Naive thymus-derived CD4-positive, alpha-beta T cell (primary cell): ENCODE measurements around the gene NCOR1. TPM values are rescaled to one million over a fixed set of nuclear protein-coding genes. Genes with fewer than 3 reads are reported as not detected.

Experiments
- ATAC-seq: fragments of 150-1000 bp; cut with Tn5 transposase; 2 replicates; pipeline ENCODE4 v1.10.0; 2021; ENCODE audit warnings: mild to moderate bottlenecking, moderate library complexity
- CTCF ChIA-PET: fragments of 350-600 bp; sonication (Branson Sonifier 250); formaldehyde crosslinking; loops from one replicate; lab custom pipeline; 2021; ENCODE audit warnings: antibody characterized with exemption; lab: Charles Lee
- POLR2A ChIA-PET: fragments of 350-600 bp; sonication (Branson Sonifier 250); formaldehyde crosslinking; loops from one replicate; lab custom pipeline; 2021; ENCODE audit warnings: antibody characterized with exemption, inconsistent platforms; lab: Charles Lee
- DNase-seq, 9 donors: peaks; one replicate each; pipeline versions ENCODE4 v3.0.0 to v3.0.0-alpha.2; 2020 to 2022; ENCODE audit warnings: mixed read lengths in 1 of 9
- H3K27ac ChIP-seq: one replicate; pipeline ENCODE4 v1.7.0; 2013; ENCODE audit warnings: mild to moderate bottlenecking, low read depth, low read length, moderate library complexity
- H3K27me3 ChIP-seq, 2 donors: one replicate each; pipeline ENCODE4 v1.7.0; 2013; ENCODE audit warnings: low read length in 2 of 2, mild to moderate bottlenecking in 2 of 2, moderate library complexity in 2 of 2; ENCODE audit not compliant: control insufficient read depth in 2 of 2, insufficient read depth in 2 of 2
- H3K36me3 ChIP-seq, 3 experiments: 1 replicate in 2 of 3; 2 replicates in 1 of 3; pipeline ENCODE4 v1.7.0; 2013; ENCODE audit warnings: low read length in 3 of 3, mild to moderate bottlenecking in 3 of 3, moderate library complexity in 1 of 3; ENCODE audit not compliant: insufficient read depth in 3 of 3, control insufficient read depth in 2 of 3
- H3K4me1 ChIP-seq, 2 donors: one replicate each; pipeline ENCODE4 v1.7.0; 2013; ENCODE audit warnings: low read length in 2 of 2, mild to moderate bottlenecking in 2 of 2, moderate library complexity in 1 of 2; ENCODE audit not compliant: control insufficient read depth in 2 of 2, insufficient read depth in 2 of 2
- H3K4me3 ChIP-seq: 2 replicates; pipeline ENCODE4 v1.7.0; 2013; ENCODE audit warnings: mild to moderate bottlenecking, low read length
- H3K9me3 ChIP-seq, 3 experiments: 1 replicate in 2 of 3; 2 replicates in 1 of 3; pipeline ENCODE4 v1.7.0; 2013; ENCODE audit warnings: low read length in 3 of 3; ENCODE audit not compliant: control insufficient read depth in 2 of 3
- H3K27ac Mint-ChIP-seq, 9 donors: one replicate each; pipeline ENCODE4 v1.8.0; 2020 to 2022; ENCODE audit warnings: mixed read lengths in 9 of 9, mild to moderate bottlenecking in 8 of 9, moderate library complexity in 5 of 9, inconsistent platforms in 2 of 9
- H3K27me3 Mint-ChIP-seq, 5 donors: one replicate each; pipeline ENCODE4 v1.8.0; 2021 to 2022; ENCODE audit warnings: mixed read lengths in 5 of 5, mild to moderate bottlenecking in 1 of 5
- H3K36me3 Mint-ChIP-seq, 5 donors: one replicate each; pipeline ENCODE4 v1.8.0; 2020 to 2022; ENCODE audit warnings: mixed read lengths in 5 of 5, mild to moderate bottlenecking in 3 of 5, inconsistent platforms in 1 of 5
- H3K4me1 Mint-ChIP-seq, 7 donors: one replicate each; pipeline ENCODE4 v1.8.0; 2020 to 2022; ENCODE audit warnings: mixed read lengths in 7 of 7, mild to moderate bottlenecking in 3 of 7, inconsistent platforms in 1 of 7
- H3K4me3 Mint-ChIP-seq, 10 donors: one replicate each; pipeline ENCODE4 v1.8.0; 2020 to 2022; ENCODE audit warnings: mild to moderate bottlenecking in 10 of 10, mixed read lengths in 10 of 10, moderate library complexity in 6 of 10, inconsistent platforms in 2 of 10
- H3K9me3 Mint-ChIP-seq, 11 donors: one replicate each; pipeline ENCODE4 v1.8.0; 2020 to 2022; ENCODE audit warnings: mixed read lengths in 11 of 11, mild to moderate bottlenecking in 4 of 11, inconsistent platforms in 1 of 11, moderate library complexity in 1 of 11
- intact Hi-C, 2 donors: fragments of 100-400 bp; cut with micrococcal nuclease; formaldehyde crosslinking; loops; one replicate each; pipeline ENCODE4 v1.15.1; 2023
- polyA plus RNA-seq, 2 donors: library from polyadenylated mRNA; unstranded; fragments of 300-500 nt; fragmentation: Illumina TruSeq; gene quantifications; one replicate each; pipeline ENCODE4 v1.2.3, GENCODE V29; 2021
- total RNA-seq, 6 experiments: library from RNA in 5 of 6; stranded (reverse) in 5 of 6; gene quantifications; 1 replicate in 5 of 6; 2 replicates in 1 of 6; pipeline ENCODE4 v1.2.3 and lab custom pipeline; 2021 to 2026

Gene NCOR1
- total and polyA plus RNA-seq, 7 experiments from 2014 or later, result 75.8 to 169 (median 149) TPM

DNA sequence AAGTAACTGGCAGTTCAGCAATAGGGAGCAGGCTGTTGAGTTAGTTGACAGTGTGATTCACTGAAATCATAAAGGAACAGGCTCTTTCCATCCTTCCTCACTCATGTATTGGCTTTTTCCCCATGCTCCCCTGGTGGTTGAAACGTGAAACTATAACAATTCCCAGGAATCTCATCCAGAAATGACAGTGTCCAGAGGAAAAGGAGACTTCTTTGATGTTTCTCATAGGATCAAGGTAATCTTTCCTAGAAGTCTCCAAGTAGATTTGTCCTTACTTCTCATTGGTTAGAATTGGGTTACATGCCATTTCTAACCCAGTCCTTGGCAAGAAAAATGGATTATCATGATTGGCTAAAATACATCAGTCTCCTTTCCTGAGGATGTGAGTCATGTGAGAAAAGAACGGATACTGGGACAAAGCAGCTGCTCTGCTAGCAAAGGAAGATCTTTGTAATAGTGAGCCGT is 201.4 kb downstream of the NCOR1 start:
- Mint-ChIP-seq H3K27ac (peak overlapping the region in 3 of 9 donors; percentile 9 to 34 (median 19)), H3K9me3 (no peaks in the 10 kb centered on the region), H3K4me3 (no peak overlapping the region), H3K4me1 (peaks cover 7 to 30% (median 15%) of the 10 kb centered on the region in 7 donors), H3K27me3 (no peaks in the 10 kb centered on the region), H3K36me3 (peaks cover 3 to 42% (median 23%) of the 10 kb centered on the region in 5 donors)
- intact Hi-C loops, result no loop called here
- no peak for ATAC-seq
- POLR2A ChIA-PET, result interaction anchor here (0.5 to 0.7 kb wide), 2 partner anchors 9 to 36 kb away, joined by 3 to 4 read pairs; no protein-coding TSS in a partner anchor
- Histone ChIP-seq H3K9me3 (no peaks in the 10 kb centered on the region), H3K4me3 (no peak overlapping the region), H3K36me3 (peaks cover 7 to 26% (median 22%) of the 10 kb centered on the region in 3 experiments), H3K27ac (no peak overlapping the region), H3K4me1 (no peaks in the 10 kb centered on the region), H3K27me3 (no peaks in the 10 kb centered on the region)
- CTCF ChIA-PET, result no interaction called here
- no peak for DNase-seq

DNA sequence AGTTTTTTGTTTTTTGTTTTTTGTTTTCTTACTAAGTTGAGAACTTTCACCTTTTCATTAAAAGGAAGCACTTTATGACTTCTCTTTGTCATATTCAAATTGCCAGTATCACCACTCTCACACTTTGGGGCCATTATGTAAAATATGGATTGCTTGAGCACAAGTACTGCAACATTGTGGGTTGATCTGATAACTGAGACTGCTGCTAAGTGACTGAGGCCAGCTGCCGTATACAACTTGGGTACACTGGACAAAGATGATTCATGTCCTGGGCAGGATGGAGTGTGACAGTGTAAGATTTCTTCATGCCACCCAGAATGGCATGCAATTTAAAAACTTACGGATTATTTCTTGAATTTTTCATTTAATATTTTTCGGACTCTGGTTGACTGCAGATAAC is 207.9 kb downstream of the NCOR1 start:
- Mint-ChIP-seq H3K4me3 (no peak overlapping the region), H3K36me3 (peaks cover 21 to 58% (median 50%) of the 10 kb centered on the region in 5 donors), H3K4me1 (peaks cover 13 to 38% (median 24%) of the 10 kb centered on the region in 7 donors), H3K9me3 (peaks cover 0 to 2% (median 0%) of the 10 kb centered on the region in 11 donors), H3K27me3 (no peaks in the 10 kb centered on the region), H3K27ac (peak overlapping the region in 2 of 9 donors; percentile 5 to 26)
- H3K9me3 ChIP-seq, result no peaks in the 10 kb centered on the region
- POLR2A ChIA-PET, result no interaction called here
- DNase-seq, result no peak
- intact Hi-C loops, result loop anchor here in 1 of 2 donors (10.0 kb wide), 1 partner anchor 1703 kb away; the partner anchor contains the start of gene HS3ST3B1
- H3K27ac ChIP-seq, result no peak overlapping the region
- ATAC-seq, result no peak
- peaks cover 12 to 65% (median 34%) of the 10 kb centered on the region in 3 experiments for H3K36me3 ChIP-seq
- CTCF ChIA-PET, result interaction anchor here (0.5 kb wide), 1 partner anchor 9 kb away, joined by 3 read pairs; no protein-coding TSS in a partner anchor
- no peak overlapping the region for H3K4me3 ChIP-seq
- H3K27me3 ChIP-seq, result no peaks in the 10 kb centered on the region
- no peaks in the 10 kb centered on the region for H3K4me1 ChIP-seq

DNA sequence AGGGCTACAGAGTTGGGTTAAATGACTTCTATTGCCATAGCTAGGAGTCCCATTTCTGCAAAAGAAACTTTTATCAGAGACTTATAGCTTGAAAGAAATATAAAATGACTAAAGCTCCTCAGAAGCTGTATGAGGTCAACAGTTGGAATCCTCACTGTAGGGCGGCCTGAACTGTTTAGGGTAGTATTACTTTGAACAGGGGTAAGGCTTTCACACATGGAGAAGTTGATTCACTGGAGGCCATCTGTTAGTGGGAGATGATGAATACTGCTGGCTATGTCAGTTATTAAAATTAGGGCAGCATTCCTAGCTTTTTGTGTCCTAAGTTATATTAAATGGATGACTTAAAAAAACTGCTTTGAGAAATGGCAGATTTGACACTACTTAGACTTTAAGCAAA is 209.7 kb downstream of the NCOR1 start:
- intact Hi-C loops, result loop anchor here in 1 of 2 donors (10.0 kb wide), 1 partner anchor 1701 kb away; the partner anchor contains the start of gene HS3ST3B1
- Histone ChIP-seq H3K4me1 (peaks cover 9 to 10% of the 10 kb centered on the region in 2 donors), H3K36me3 (peaks cover 12 to 77% (median 37%) of the 10 kb centered on the region in 3 experiments), H3K27ac (no peak overlapping the region), H3K4me3 (no peak overlapping the region), H3K27me3 (no peaks in the 10 kb centered on the region), H3K9me3 (no peaks in the 10 kb centered on the region)
- Mint-ChIP-seq H3K4me3 (no peak overlapping the region), H3K36me3 (peaks cover 25 to 68% (median 45%) of the 10 kb centered on the region in 5 donors), H3K9me3 (peaks cover 0 to 5% (median 0%) of the 10 kb centered on the region in 11 donors), H3K27me3 (no peaks in the 10 kb centered on the region), H3K4me1 (peaks cover 22 to 49% (median 29%) of the 10 kb centered on the region in 7 donors), H3K27ac (peak overlapping the region in 2 of 9 donors; percentile 23 to 80)
- ATAC-seq (no peak), DNase-seq (no peak)
- ChIA-PET CTCF (no interaction called here), POLR2A (interaction anchor here (1.2 kb wide), 1 partner anchor 8 kb away, joined by 3 read pairs; no protein-coding TSS in a partner anchor)

DNA sequence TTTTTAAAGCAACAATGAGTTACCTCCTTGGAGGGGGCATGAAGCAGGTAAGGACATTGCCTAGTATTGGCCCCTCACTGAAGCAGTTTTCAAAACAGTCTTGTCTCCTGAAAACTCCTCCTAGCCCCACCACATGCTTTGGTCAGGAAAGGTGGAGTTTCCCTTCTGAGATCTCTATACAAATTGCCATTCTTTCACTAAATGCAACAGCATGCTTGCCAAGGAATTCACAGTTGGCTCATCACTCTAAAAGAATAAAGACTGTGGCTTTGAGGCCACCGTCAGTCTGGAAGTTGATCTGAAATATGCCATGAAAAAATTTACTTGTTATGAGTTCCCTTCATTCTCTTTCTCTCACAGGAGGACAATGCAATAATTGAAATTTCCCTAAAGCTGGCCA is 211.5 kb downstream of the NCOR1 start:
- ChIA-PET CTCF (no interaction called here), POLR2A (no interaction called here)
- intact Hi-C loops, result loop anchor here in 1 of 2 donors (10.0 kb wide), 1 partner anchor 1699 kb away; the partner anchor contains the start of gene HS3ST3B1
- Histone ChIP-seq H3K36me3 (peaks cover 12 to 71% (median 29%) of the 10 kb centered on the region in 3 experiments), H3K4me1 (peaks cover 11 to 16% of the 10 kb centered on the region in 2 donors), H3K27ac (no peak overlapping the region), H3K9me3 (no peaks in the 10 kb centered on the region), H3K27me3 (no peaks in the 10 kb centered on the region), H3K4me3 (no peak overlapping the region)
- Mint-ChIP-seq H3K4me3 (no peak overlapping the region), H3K9me3 (peaks cover 0 to 6% (median 0%) of the 10 kb centered on the region in 11 donors), H3K27ac (peak overlapping the region in 2 of 9 donors; percentile 17 to 56), H3K36me3 (peaks cover 24 to 69% (median 43%) of the 10 kb centered on the region in 5 donors), H3K4me1 (peaks cover 27 to 51% (median 35%) of the 10 kb centered on the region in 7 donors), H3K27me3 (no peaks in the 10 kb centered on the region)
- DNase-seq (no peak), ATAC-seq (no peak)

DNA sequence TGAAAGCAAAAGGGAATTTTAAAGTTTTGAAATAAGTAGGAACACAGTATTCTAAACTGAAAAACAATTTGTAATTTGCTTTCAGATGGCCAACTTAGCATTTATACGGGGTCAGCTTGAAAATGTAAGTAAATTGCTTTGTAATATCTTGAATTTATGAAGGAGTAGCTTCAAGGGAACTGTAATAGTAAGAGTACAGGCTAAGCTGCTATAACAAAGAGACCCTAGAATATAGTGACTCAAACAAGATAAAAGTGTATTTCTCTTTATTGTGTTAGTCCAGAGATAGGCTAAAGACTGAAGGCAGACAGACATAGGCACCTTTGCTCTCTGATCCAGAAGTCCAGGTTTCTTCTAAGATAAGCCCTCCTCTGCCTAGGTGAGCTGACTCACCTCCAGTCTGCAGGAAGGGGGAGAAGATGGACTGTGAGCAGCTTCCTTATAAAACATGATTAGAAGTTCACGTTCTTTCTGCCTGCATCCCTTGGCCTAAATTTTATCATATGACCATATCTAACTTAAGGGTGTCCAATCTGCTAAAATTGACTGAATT is 212.6 kb downstream of the NCOR1 start:
- intact Hi-C loops, result loop anchor here in 1 of 2 donors (10.0 kb wide), 1 partner anchor 1698 kb away; the partner anchor contains the start of gene HS3ST3B1
- peaks cover 20 to 46% (median 34%) of the 10 kb centered on the region in 7 donors for H3K4me1 Mint-ChIP-seq
- Histone ChIP-seq H3K36me3 (peaks cover 12 to 61% (median 29%) of the 10 kb centered on the region in 3 experiments), H3K27ac (no peak overlapping the region), H3K4me1 (peaks cover 11 to 16% of the 10 kb centered on the region in 2 donors), H3K9me3 (no peaks in the 10 kb centered on the region), H3K4me3 (no peak overlapping the region), H3K27me3 (no peaks in the 10 kb centered on the region)
- H3K36me3 Mint-ChIP-seq, result peaks cover 13 to 58% (median 33%) of the 10 kb centered on the region in 5 donors
- peaks cover 0 to 6% (median 0%) of the 10 kb centered on the region in 11 donors for H3K9me3 Mint-ChIP-seq
- ChIA-PET POLR2A (interaction anchor here (0.9 kb wide), 1 partner anchor 9 kb away, joined by 3 read pairs; no protein-coding TSS in a partner anchor), CTCF (no interaction called here)
- H3K27me3 Mint-ChIP-seq, result no peaks in the 10 kb centered on the region
- peak overlapping the region in 1 of 9 donors; percentile 43 for H3K27ac Mint-ChIP-seq
- H3K4me3 Mint-ChIP-seq, result peak overlapping the region in 1 of 10 donors; percentile 94
- DNase-seq (no peak), ATAC-seq (no peak)

DNA sequence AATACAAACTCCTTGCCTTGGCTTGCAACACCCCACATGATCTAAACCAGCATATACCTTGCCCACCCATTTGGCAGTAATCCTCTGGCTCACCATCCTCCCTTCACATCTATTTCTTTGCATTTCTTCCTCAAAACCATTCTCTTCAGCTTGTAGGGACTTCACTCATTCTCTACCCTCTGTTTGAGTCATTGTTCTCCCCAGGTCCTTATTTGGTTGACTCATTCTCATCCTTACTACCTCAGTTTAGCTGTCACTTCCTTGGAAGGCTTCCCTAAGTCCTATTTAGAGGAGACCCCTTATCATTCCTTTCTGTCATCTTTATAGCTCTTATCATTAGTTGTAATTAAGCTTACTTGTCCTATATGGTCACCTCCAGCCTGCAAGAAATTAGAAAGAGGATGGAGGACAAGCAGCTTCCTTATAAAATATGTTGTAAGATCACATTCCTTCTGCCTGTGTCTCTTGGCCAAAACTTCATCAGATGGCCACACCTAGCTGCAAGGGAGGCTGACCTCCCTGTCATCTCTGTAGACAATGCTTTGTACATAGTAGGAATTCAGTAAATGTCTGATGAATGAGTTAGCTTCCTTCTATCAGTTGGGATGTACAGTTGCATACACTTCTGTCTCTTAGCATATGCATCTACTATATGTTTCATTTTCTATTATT is 214.0 kb downstream of the NCOR1 start:
- no peak for ATAC-seq
- H3K4me3 ChIP-seq, result no peak overlapping the region

More for the DNA sequence above, 214.0 kb downstream of the NCOR1 start:
- H3K27me3 ChIP-seq, result no peaks in the 10 kb centered on the region
- Mint-ChIP-seq H3K9me3 (peaks cover 0 to 6% (median 0%) of the 10 kb centered on the region in 11 donors), H3K27me3 (no peaks in the 10 kb centered on the region), H3K4me1 (peaks cover 22 to 46% (median 36%) of the 10 kb centered on the region in 7 donors), H3K4me3 (peak overlapping the region; percentile 81 to 96 (median 92)), H3K27ac (peak overlapping the region; percentile 66 to 96 (median 93)), H3K36me3 (peaks cover 12 to 51% (median 28%) of the 10 kb centered on the region in 5 donors)
- DNase-seq, result no peak
- POLR2A ChIA-PET, result no interaction called here
- peaks cover 12 to 48% (median 26%) of the 10 kb centered on the region in 3 experiments for H3K36me3 ChIP-seq
- CTCF ChIA-PET, result interaction anchor here (0.6 to 0.8 kb wide), 2 partner anchors 209 to 1448 kb away, joined by 3 read pairs; no protein-coding TSS in a partner anchor
- no peaks in the 10 kb centered on the region for H3K9me3 ChIP-seq
- intact Hi-C loops, result loop anchor here in 1 of 2 donors (10.0 kb wide), 1 partner anchor 1697 kb away; the partner anchor contains the start of gene HS3ST3B1
- peaks cover 11 to 16% of the 10 kb centered on the region in 2 donors for H3K4me1 ChIP-seq
- H3K27ac ChIP-seq, result no peak overlapping the region
